Frontal cortex (tissue), 4 donors: ENCODE measurements around the gene DNM1. TPM values are rescaled to one million over a fixed set of nuclear protein-coding genes. Genes with fewer than 3 reads are reported as not detected.
"Not testable (repeated sequence)": the region's sequence is repeated elsewhere in the genome, so short reads cannot be mapped to it uniquely, and the experiment has no call there.

Source experiments
- DNase-seq, 2 donors: peaks; one replicate each; pipeline ENCODE4 v3.0.0; 2012; ENCODE audit warnings: low spot score in 2 of 2
- FAIRE-seq: peaks from 2 replicates; lab custom pipeline; 2012; peaks lifted over from hg19 to GRCh38; lab: Jason Lieb, UNC
- total RNA-seq: library from RNA; depleted of rRNA; stranded (reverse); fragments of >200 nt; gene quantifications from one replicate; pipeline ENCODE4 v1.2.3, GENCODE V29; 2014
- donor health status: control.
- donor health status: control.
- donor health status: control.

The DNM1 gene
- total RNA-seq, 1 donor from 2014 or later = 73.8 TPM

GRCh38 chr9:128266868-128267590 lies 63.9 kb downstream of the DNM1 start:
- FAIRE-seq (no peak), DNase-seq (no peak)

- FAIRE-seq (no peak), DNase-seq (no peak)
Observed at GRCh38 chr9:128271112-128271511, 67.9 kb downstream of the DNM1 start.

- no peak for FAIRE-seq
Observed at GRCh38 chr9:128271512-128271911, 68.3 kb downstream of the DNM1 start.

DNA sequence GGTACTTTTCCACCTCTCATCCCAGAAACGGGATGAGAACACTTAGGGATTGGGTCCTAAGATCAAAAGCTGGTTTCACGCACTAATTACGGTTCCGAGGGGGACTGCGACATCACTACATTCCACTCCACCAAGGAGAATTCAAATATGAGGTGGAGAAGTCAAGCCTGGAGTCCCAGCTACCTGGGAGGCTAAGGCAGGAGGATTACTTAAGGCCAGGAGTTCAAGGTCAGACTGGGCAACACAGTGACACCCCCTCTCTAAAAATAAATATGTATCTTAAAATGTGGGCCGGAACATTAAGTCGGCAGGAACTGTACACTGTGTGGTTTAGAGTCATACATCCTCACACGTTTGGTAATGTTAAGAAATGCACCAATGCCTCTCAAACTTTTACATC lies 71.1 kb downstream of the DNM1 start:
- no peak for FAIRE-seq
- DNase-seq = no peak

More at GRCh38 chr9:128271512-128271911, 68.3 kb downstream of the DNM1 start:
- no peak for DNase-seq

DNA sequence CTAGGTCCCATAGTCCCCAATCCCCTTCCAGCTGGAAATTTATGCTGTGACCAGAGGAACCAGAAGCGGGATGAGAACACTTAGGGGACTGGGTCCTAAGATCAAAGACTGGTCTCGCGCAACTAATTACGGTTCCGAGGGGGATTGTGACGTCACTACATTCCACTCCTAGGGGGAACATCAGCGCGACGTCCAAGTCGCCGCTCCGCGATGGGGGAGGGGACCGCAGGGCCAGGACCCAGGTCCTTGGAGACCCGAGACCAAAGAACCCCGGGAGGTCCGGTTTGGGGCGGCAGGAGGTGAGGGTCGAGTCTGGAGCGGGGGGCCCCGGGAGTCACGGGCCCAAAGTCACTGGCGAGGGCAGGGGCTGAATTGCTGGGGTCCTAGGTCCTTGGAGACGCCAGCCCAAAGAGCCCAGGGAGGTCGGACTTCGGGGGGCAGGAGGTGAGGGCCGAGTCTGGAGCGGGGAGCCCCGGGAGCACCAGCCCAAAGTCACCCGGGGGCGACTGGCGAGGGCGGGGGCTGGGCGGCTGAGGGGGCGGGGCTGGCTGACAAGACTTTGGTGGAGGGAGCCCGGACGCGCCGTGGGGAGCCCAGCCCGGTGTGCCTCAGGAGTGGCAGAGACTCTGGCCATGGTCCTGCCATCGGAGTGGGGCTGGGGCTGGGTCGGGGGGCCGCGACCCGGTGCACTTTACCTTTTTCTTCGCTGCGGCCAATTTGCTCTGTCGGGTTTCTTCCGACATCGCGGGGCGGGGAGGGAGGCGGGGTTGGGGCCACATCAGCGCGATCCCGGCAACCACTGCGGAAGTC lies 72.2 kb downstream of the DNM1 start, which contains the start of gene GOLGA2:
TSS of gene GOLGA2 (minus strand) at position 810 of the 810 bp plus-strand sequence. CDS start at position 779, 31 bp downstream.
- DNase-seq (no peak), FAIRE-seq (no peak)

- DNase-seq = peak; percentile 98 to 99
- peak; percentile 34 for FAIRE-seq
Observed at GRCh38 chr9:128276008-128276573, 72.9 kb downstream of the DNM1 start, which contains the start of gene SWI5. SWI5 (plus strand) TSS chr9:128276276.

GRCh38 chr9:128276574-128277270 lies 73.5 kb downstream of the DNM1 start:
- no peak for FAIRE-seq
- DNase-seq = no peak

GRCh38 chr9:128279088-128280073 lies 76.2 kb downstream of the DNM1 start:
- DNase-seq, FAIRE-seq: not testable (repeated sequence)

DNA sequence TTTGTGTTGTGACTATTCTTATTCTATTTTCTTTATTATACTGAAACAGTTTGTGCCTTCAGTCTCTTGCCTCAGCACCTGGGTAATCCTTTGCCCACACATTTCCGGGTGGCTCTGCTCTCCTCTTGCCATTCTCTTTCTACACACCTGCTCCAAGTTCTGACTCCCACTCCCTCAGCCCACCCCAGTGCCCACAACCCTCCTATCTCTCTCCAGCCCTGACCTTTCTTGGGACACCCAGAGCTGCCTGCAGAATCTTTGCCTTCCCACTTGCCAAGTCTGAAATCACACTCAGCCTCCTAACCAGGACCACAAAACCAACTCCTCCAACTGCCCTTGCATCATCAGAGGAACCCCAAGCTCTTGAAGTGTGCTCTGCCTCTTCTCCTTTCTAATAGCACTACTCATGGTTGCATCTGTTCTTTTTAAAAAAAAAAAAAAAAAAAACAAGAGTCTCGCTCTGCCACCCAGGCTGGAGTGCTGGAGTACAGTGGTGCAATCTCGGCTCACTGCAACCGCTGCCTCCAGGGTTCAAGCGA lies 77.0 kb downstream of the DNM1 start:
- DNase-seq (no peak), FAIRE-seq (no peak)

DNA sequence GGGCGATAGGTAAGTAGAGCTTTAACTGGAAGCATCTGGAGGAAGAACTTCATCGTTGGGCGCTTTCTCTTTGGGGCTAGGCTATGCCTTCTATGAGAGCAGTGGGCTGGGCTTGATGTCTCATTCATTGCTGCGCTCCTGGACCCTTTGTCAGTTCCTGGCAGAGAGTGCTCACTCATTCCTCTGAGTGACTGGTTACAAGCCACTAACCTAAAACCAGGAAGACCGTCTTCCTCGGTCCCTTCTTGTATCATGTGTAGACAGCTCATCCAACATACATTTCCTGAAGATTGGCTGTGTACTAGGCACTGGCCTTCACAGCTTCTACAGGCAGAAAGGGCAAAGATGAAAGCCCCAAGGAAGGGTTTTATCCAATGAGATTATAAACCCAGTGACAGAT lies 79.3 kb downstream of the DNM1 start:
- FAIRE-seq = no peak
- no peak for DNase-seq

DNA sequence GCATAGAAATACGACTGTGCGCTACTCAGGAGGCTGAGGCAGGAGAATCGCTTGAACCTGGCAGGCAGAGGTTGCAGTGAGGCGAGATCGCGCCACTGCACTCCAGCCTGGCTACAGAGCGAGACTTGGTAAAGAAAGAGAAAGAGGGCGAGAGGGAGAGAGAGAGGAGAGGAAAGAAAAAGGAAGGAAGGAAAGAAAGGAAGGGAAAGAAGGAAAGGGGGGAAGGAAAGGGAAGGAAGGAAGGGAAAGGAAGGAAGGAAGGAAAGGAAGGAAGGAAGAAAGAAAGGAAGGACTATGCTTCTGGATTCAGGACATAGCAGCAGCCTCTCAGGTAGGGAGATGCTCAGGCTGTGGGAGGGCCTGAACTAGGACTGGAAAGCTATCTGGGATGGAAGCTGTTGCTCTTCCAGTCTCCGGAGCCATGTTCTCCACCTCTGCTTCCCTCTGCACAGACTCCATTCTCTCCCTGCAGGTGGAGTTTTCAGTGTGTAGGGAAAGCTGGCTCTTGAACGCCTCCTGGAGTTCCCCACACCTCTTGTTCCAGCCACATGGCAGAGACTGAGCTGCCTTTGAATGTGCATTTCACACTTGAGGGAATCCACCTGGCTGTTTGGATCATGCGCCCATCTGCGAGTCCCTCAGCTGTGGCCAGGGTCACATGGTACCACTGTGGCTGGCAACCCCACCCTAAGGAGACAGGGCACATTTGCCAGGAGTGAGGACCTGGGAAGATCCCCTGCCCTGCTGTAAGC lies 82.0 kb downstream of the DNM1 start:
- FAIRE-seq = no peak
- DNase-seq = no peak

DNA sequence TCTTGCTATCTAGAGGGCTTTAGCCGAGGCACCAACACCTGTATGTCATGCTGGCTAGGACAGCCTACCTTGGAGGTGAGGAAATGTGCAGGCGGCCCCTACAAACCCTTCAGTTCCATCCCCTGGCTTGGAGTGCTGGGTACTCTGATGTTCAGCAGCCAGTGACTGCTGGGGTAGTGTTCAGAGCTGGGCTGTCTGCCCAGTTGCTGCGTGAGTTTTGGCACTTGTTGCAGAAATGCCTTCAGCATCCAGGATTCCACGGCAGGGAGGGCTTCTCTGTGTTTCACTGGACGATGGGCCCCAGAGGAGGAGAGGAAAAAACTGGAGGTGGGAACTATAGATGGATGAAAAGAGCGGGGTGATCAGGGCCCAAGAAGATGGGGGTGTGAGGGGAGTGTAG lies 83.3 kb downstream of the DNM1 start:
- FAIRE-seq (no peak), DNase-seq (peak; percentile 52 to 63)

- FAIRE-seq = no peak
- DNase-seq = no peak
Observed at GRCh38 chr9:128288273-128289004, 85.3 kb downstream of the DNM1 start.

GRCh38 chr9:128292009-128292408 lies 88.8 kb downstream of the DNM1 start:
- FAIRE-seq (no peak), DNase-seq (no peak)

- FAIRE-seq (no peak), DNase-seq (no peak)
Observed at GRCh38 chr9:128293091-128293490, 89.9 kb downstream of the DNM1 start.

- FAIRE-seq (no peak), DNase-seq (no peak)
Observed at GRCh38 chr9:128294142-128294541, 91.0 kb downstream of the DNM1 start.
